IPS-18a (cell line): ENCODE measurements around the gene DUSP22.

Experiments
- H3K27ac ChIP-seq: one replicate; pipeline ENCODE4 v1.5.1; 2013; ENCODE audit warnings: low read length
- H3K27me3 ChIP-seq: one replicate; pipeline ENCODE4 v1.6.1; 2013; ENCODE audit warnings: mild to moderate bottlenecking, low read length; ENCODE audit not compliant: control insufficient read depth, insufficient read depth
- H3K36me3 ChIP-seq: one replicate; pipeline ENCODE4 v1.6.1; 2013; ENCODE audit warnings: low read depth, low read length; ENCODE audit not compliant: control insufficient read depth
- H3K4me1 ChIP-seq: one replicate; pipeline ENCODE4 v1.6.1; 2013; ENCODE audit warnings: low read depth, low read length; ENCODE audit not compliant: control insufficient read depth
- H3K4me3 ChIP-seq: one replicate; pipeline ENCODE4 v1.5.1; 2013; ENCODE audit warnings: low read length
- H3K9ac ChIP-seq: one replicate; pipeline ENCODE4 v1.6.1; 2013; ENCODE audit warnings: mild to moderate bottlenecking, low read length, moderate library complexity
- H3K9me3 ChIP-seq: one replicate; pipeline ENCODE4 v1.6.1; 2013; ENCODE audit warnings: low read depth, low read length; ENCODE audit not compliant: control insufficient read depth

DUSP22 gene

GRCh38 chr6:389143-389542 lies 96.9 kb downstream of the DUSP22 start:
- Histone ChIP-seq H3K36me3 (no peaks in the 10 kb centered on the region), H3K9me3 (no peaks in the 10 kb centered on the region), H3K27me3 (peaks cover 71% of the 10 kb centered on the region), H3K9ac (no peak overlapping the region), H3K4me1 (peaks cover 5% of the 10 kb centered on the region), H3K27ac (no peak overlapping the region), H3K4me3 (no peak overlapping the region)

GRCh38 chr6:389622-390021 lies 97.3 kb downstream of the DUSP22 start:
- Histone ChIP-seq H3K9ac (no peak overlapping the region), H3K4me3 (no peak overlapping the region), H3K27me3 (peaks cover 75% of the 10 kb centered on the region)

GRCh38 chr6:390914-391558 lies 98.7 kb downstream of the DUSP22 start:
- Histone ChIP-seq H3K36me3 (no peaks in the 10 kb centered on the region), H3K27me3 (peaks cover 87% of the 10 kb centered on the region), H3K4me3 (peak overlapping the region; percentile 50), H3K4me1 (peaks cover 6% of the 10 kb centered on the region), H3K9ac (no peak overlapping the region), H3K9me3 (no peaks in the 10 kb centered on the region), H3K27ac (no peak overlapping the region)

More at GRCh38 chr6:389622-390021, 97.3 kb downstream of the DUSP22 start:
- Histone ChIP-seq H3K4me1 (peaks cover 6% of the 10 kb centered on the region), H3K36me3 (no peaks in the 10 kb centered on the region), H3K27ac (no peak overlapping the region), H3K9me3 (no peaks in the 10 kb centered on the region)

- H3K4me1 ChIP-seq: peaks cover 6% of the 10 kb centered on the region
- H3K27me3 ChIP-seq: peaks cover 87% of the 10 kb centered on the region
- no peak within 1 kb of the TSS for H3K9ac ChIP-seq
- H3K9me3 ChIP-seq: no peaks in the 10 kb centered on the region
- H3K27ac ChIP-seq: no peak within 1 kb of the TSS
- no peaks in the 10 kb centered on the region for H3K36me3 ChIP-seq
- H3K4me3 ChIP-seq: peak within 1 kb of the TSS; percentile 62
These were observed 99.5 kb downstream of the DUSP22 start, which contains the start of gene IRF4 for GRCh38 chr6:391559-392440. Gene IRF4 (plus strand): TSS chr6:391752. CDS start chr6:393153, 1,401 bp downstream.

- Histone ChIP-seq H3K36me3 (no peaks in the 10 kb centered on the region), H3K27me3 (peaks cover 79% of the 10 kb centered on the region), H3K4me3 (peak overlapping the region; percentile 62), H3K9me3 (no peaks in the 10 kb centered on the region), H3K9ac (no peak overlapping the region), H3K4me1 (peaks cover 6% of the 10 kb centered on the region), H3K27ac (no peak overlapping the region)
These were observed 100.4 kb downstream of the DUSP22 start for GRCh38 chr6:392441-393390.

- no peaks in the 10 kb centered on the region for H3K9me3 ChIP-seq
- no peak overlapping the region for H3K9ac ChIP-seq
- H3K4me1 ChIP-seq: peaks cover 6% of the 10 kb centered on the region
- H3K27me3 ChIP-seq: peaks cover 70% of the 10 kb centered on the region
- no peaks in the 10 kb centered on the region for H3K36me3 ChIP-seq
- no peak overlapping the region for H3K27ac ChIP-seq
- H3K4me3 ChIP-seq: peak overlapping the region; percentile 62
These were observed 101.3 kb downstream of the DUSP22 start for GRCh38 chr6:393391-394221.

GRCh38 chr6:394641-395289 lies 102.5 kb downstream of the DUSP22 start:
- no peaks in the 10 kb centered on the region for H3K36me3 ChIP-seq
- no peak overlapping the region for H3K4me3 ChIP-seq
- no peaks in the 10 kb centered on the region for H3K9me3 ChIP-seq
- peaks cover 60% of the 10 kb centered on the region for H3K27me3 ChIP-seq
- no peak overlapping the region for H3K27ac ChIP-seq
- H3K4me1 ChIP-seq: peaks cover 6% of the 10 kb centered on the region
- no peak overlapping the region for H3K9ac ChIP-seq

GRCh38 chr6:395432-396125 lies 103.3 kb downstream of the DUSP22 start:
- Histone ChIP-seq H3K36me3 (no peaks in the 10 kb centered on the region), H3K9ac (no peak overlapping the region), H3K4me1 (peaks cover 6% of the 10 kb centered on the region), H3K9me3 (no peaks in the 10 kb centered on the region), H3K27me3 (peaks cover 51% of the 10 kb centered on the region), H3K4me3 (no peak overlapping the region), H3K27ac (no peak overlapping the region)

- Histone ChIP-seq H3K36me3 (no peaks in the 10 kb centered on the region), H3K4me3 (no peak overlapping the region), H3K27me3 (peaks cover 46% of the 10 kb centered on the region), H3K9ac (no peak overlapping the region), H3K4me1 (peaks cover 6% of the 10 kb centered on the region), H3K9me3 (no peaks in the 10 kb centered on the region), H3K27ac (no peak overlapping the region)
These were observed 103.8 kb downstream of the DUSP22 start for GRCh38 chr6:396126-396520.

- no peaks in the 10 kb centered on the region for H3K36me3 ChIP-seq
- H3K27ac ChIP-seq: no peak overlapping the region
- H3K4me3 ChIP-seq: no peak overlapping the region
- H3K27me3 ChIP-seq: peaks cover 37% of the 10 kb centered on the region
- peaks cover 6% of the 10 kb centered on the region for H3K4me1 ChIP-seq
- H3K9me3 ChIP-seq: no peaks in the 10 kb centered on the region
- no peak overlapping the region for H3K9ac ChIP-seq
These were observed 104.8 kb downstream of the DUSP22 start for GRCh38 chr6:397056-397455.
